DOHH2 (cell line): Measurements from ENCODE around the gene PTGFR.

Experiments used
- EZH2phosphoT487 ChIP-seq: fragments of 200-600 bp; sonication (generic); IDR thresholded peaks from 2 replicates; pipeline ENCODE4 v1.6.1; 2017; ENCODE audit warnings: borderline replicate concordance, mild to moderate bottlenecking, antibody characterized with exemption, low read length, moderate library complexity, mixed read lengths
- TF ChIP-seq, protein P1 (sequence below): fragments of 200-600 bp; sonication (generic); IDR thresholded peaks from one replicate; pipeline ENCODE4 v1.5.1; 2014; ENCODE audit warnings: antibody characterized with exemption, mild to moderate bottlenecking, low read depth, low read length; ENCODE audit not compliant: poor library complexity, severe bottlenecking

DNA sequence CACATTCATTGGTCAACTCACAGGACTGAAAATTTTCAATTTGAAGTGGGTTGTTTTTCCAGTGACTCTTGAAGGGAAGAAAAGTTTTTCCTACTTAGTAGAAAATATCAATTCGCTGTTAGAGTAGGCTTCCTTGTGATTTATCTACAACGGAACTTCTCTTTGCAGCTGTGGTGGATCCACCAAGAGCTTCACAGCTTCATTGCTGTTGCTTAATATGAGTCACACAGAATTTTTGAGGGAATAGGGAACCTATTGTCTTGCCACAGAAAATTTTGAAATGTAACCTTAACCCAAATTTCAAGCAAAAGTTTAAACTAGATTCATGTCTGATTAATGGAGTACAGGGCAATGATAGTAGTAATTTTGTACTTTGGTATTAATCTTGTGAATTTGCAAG, 71.1 kb downstream of the PTGFR start:
- TF ChIP-seq, protein P1, sequence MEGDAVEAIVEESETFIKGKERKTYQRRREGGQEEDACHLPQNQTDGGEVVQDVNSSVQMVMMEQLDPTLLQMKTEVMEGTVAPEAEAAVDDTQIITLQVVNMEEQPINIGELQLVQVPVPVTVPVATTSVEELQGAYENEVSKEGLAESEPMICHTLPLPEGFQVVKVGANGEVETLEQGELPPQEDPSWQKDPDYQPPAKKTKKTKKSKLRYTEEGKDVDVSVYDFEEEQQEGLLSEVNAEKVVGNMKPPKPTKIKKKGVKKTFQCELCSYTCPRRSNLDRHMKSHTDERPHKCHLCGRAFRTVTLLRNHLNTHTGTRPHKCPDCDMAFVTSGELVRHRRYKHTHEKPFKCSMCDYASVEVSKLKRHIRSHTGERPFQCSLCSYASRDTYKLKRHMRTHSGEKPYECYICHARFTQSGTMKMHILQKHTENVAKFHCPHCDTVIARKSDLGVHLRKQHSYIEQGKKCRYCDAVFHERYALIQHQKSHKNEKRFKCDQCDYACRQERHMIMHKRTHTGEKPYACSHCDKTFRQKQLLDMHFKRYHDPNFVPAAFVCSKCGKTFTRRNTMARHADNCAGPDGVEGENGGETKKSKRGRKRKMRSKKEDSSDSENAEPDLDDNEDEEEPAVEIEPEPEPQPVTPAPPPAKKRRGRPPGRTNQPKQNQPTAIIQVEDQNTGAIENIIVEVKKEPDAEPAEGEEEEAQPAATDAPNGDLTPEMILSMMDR = no peak
- no peak for TF ChIP-seq EZH2phosphoT487
